Caco-2 (cell line): ENCODE data around the gene EXOC6B. TPM values are rescaled to one million over a fixed set of nuclear protein-coding genes. Genes with fewer than 3 reads are reported as not detected.
"Not testable (repeated sequence)": the region's sequence is repeated elsewhere in the genome, so short reads cannot be mapped to it uniquely, and the experiment has no call there.

Experiments used
- BruUV-seq: library from RNA; stranded (reverse); fragments of 400-500 nt; replicated peaks from 2 replicates; lab custom pipeline; 2021; lab: Mats Ljungman, UMichigan
- CTCF ChIA-PET: fragments of 300-600 bp; sonication (Branson Sonifier 250); formaldehyde crosslinking; loops from one replicate; lab custom pipeline; 2022; ENCODE audit warnings: antibody characterized with exemption; lab: Charles Lee
- POLR2A ChIA-PET: fragments of 300-600 bp; sonication (Branson Sonifier 250); formaldehyde crosslinking; loops from one replicate; lab custom pipeline; 2022; ENCODE audit warnings: antibody characterized with exemption; lab: Charles Lee
- DNase-seq, 2 experiments: peaks; one replicate each; pipeline versions ENCODE4 v3.0.0 to v3.0.0-alpha.2; 2020 to 2022
- H3K27me3 ChIP-seq: replicated peaks from 2 replicates; pipeline ENCODE4 v1.6.0; 2011; ENCODE audit warnings: low read length; ENCODE audit not compliant: control insufficient read depth, insufficient read depth
- H3K36me3 ChIP-seq: 2 replicates; pipeline ENCODE4 v1.5.1; 2011; ENCODE audit warnings: low read length; ENCODE audit not compliant: control insufficient read depth, insufficient read depth
- H3K4me1 ChIP-seq: fragments of 250-450 bp; sonication (Bioruptor Pico); 2 replicates; pipeline ENCODE4 v1.5.1; 2020; ENCODE audit warnings: mild to moderate bottlenecking
- H3K4me3 ChIP-seq: 2 replicates; pipeline ENCODE4 v1.5.1; 2011; ENCODE audit warnings: low read depth, mild to moderate bottlenecking, control low read depth, low read length
- H3K9me3 ChIP-seq: fragments of 250-450 bp; sonication (Bioruptor Pico); 2 replicates; pipeline ENCODE4 v1.5.1; 2020; ENCODE audit warnings: mild to moderate bottlenecking, moderate library complexity
- H3K27ac Mint-ChIP-seq: one replicate; pipeline ENCODE4 v1.8.0; 2022; ENCODE audit warnings: mixed read lengths; ENCODE audit not compliant: unreplicated experiment
- H3K27me3 Mint-ChIP-seq: one replicate; pipeline ENCODE4 v1.8.0; 2022; ENCODE audit warnings: mixed read lengths; ENCODE audit not compliant: insufficient read depth, unreplicated experiment
- H3K36me3 Mint-ChIP-seq: one replicate; pipeline ENCODE4 v1.8.0; 2022; ENCODE audit warnings: mild to moderate bottlenecking, mixed read lengths; ENCODE audit not compliant: insufficient read depth, unreplicated experiment
- H3K4me1 Mint-ChIP-seq: one replicate; pipeline ENCODE4 v1.8.0; 2022; ENCODE audit warnings: low read depth, mixed read lengths; ENCODE audit not compliant: unreplicated experiment
- H3K4me3 Mint-ChIP-seq: one replicate; pipeline ENCODE4 v1.8.0; 2022; ENCODE audit warnings: mild to moderate bottlenecking, moderate library complexity, mixed read lengths; ENCODE audit not compliant: unreplicated experiment
- H3K9me3 Mint-ChIP-seq: one replicate; pipeline ENCODE4 v1.8.0; 2022; ENCODE audit warnings: mixed read lengths; ENCODE audit not compliant: unreplicated experiment
- CTCF ChIP-seq, 2 experiments: fragments of 200-600 bp in 1 of 2; IDR thresholded peaks; 1 replicate in 1 of 2; 2 replicates in 1 of 2; pipeline versions ENCODE4 v1.5.1 to v1.8.0; 2011 to 2022; ENCODE audit warnings: antibody characterized with exemption in 1 of 2, control low read depth in 1 of 2, inconsistent platforms in 1 of 2, low read depth in 1 of 2, low read length in 1 of 2, mild to moderate bottlenecking in 1 of 2, moderate library complexity in 1 of 2; ENCODE audit not compliant: insufficient read depth in 1 of 2, severe bottlenecking in 1 of 2, unreplicated experiment in 1 of 2
- intact Hi-C: fragments of 100-400 bp; cut with micrococcal nuclease; formaldehyde crosslinking; loops from one replicate; pipeline ENCODE4 v1.10.0; 2022; ENCODE audit not compliant: unreplicated experiment
- total RNA-seq: library from RNA; stranded (reverse); gene quantifications from 2 replicates; pipeline ENCODE4 v1.2.3, GENCODE V29; 2022

Gene EXOC6B
- total RNA-seq, 1 experiment from 2014 or later = 36.1 TPM

- Mint-ChIP-seq H3K27ac (peak overlapping the region; percentile 1), H3K36me3 (no peaks in the 10 kb centered on the region), H3K27me3 (no peaks in the 10 kb centered on the region), H3K9me3 (no peaks in the 10 kb centered on the region), H3K4me3 (no peak overlapping the region), H3K4me1 (peaks cover 16% of the 10 kb centered on the region)
- no peaks in the 10 kb centered on the region for H3K27me3 ChIP-seq
- no peaks in the 10 kb centered on the region for H3K36me3 ChIP-seq
- POLR2A ChIA-PET = no interaction called here
- peaks cover 20% of the 10 kb centered on the region for H3K4me1 ChIP-seq
- intact Hi-C loops = no loop called here
- TF ChIP-seq CTCF (IDR thresholded peaks at IDR 0.05; ENCODE audit: insufficient read depth in 1 of 2, low read depth in 1 of 2, low read length in 1 of 2, severe bottlenecking in 1 of 2, unreplicated experiment in 1 of 2) = no peak
- no peak overlapping the region for H3K4me3 ChIP-seq
- CTCF ChIA-PET = interaction anchor here (0.6 kb wide), 1 partner anchor 412 kb away, joined by 3 read pairs; no protein-coding TSS in a partner anchor
- no peak for DNase-seq
- H3K9me3 ChIP-seq = no peaks in the 10 kb centered on the region
- no TSS peak for BruUV-seq
Measured at GRCh38 chr2:72562451-72563153, 263.2 kb downstream of the EXOC6B start.

- Histone ChIP-seq H3K4me1 (peaks cover 20% of the 10 kb centered on the region), H3K36me3 (no peaks in the 10 kb centered on the region), H3K9me3 (no peaks in the 10 kb centered on the region), H3K27me3 (no peaks in the 10 kb centered on the region), H3K4me3 (no peak overlapping the region)
- Mint-ChIP-seq H3K9me3 (no peaks in the 10 kb centered on the region), H3K27ac (peak overlapping the region; percentile 1), H3K4me1 (peaks cover 16% of the 10 kb centered on the region), H3K36me3 (peaks cover 6% of the 10 kb centered on the region), H3K27me3 (no peaks in the 10 kb centered on the region), H3K4me3 (no peak overlapping the region)
- no TSS peak for BruUV-seq
- no peak for DNase-seq
- ChIA-PET CTCF (interaction anchor here (0.6 kb wide), 1 partner anchor 411 kb away, joined by 3 read pairs; no protein-coding TSS in a partner anchor), POLR2A (no interaction called here)
- no peak for TF ChIP-seq CTCF (IDR thresholded peaks at IDR 0.05; ENCODE audit: insufficient read depth in 1 of 2, low read depth in 1 of 2, low read length in 1 of 2, severe bottlenecking in 1 of 2, unreplicated experiment in 1 of 2)
- intact Hi-C loops = no loop called here
Measured at GRCh38 chr2:72561621-72562318, 264.1 kb downstream of the EXOC6B start.

DNA sequence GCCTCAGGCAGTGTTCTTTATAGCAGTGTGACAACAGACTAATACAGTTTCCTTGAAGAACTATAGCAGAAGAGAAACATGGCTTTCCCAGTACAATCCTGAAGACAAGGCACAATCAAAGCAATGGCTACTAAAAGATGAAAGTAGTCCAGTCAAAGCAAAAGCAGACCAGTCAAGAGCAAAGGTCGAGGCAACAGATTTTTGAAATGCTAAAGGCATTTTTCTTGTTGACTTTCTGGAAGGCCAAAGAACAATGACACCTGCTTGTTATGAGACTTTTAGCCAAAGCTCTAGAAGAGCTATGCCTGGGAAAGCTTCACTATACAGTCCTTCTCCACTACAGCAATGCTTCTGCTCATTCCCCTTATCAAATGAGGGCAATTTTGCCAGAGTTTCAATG is 269.9 kb downstream of the EXOC6B start:
- no peaks in the 10 kb centered on the region; the same call in none of the 2 replicates for H3K4me1 ChIP-seq
- Mint-ChIP-seq H3K27ac (no peak overlapping the region), H3K27me3 (no peaks in the 10 kb centered on the region), H3K4me3 (no peak overlapping the region), H3K4me1 (no peaks in the 10 kb centered on the region), H3K9me3 (no peaks in the 10 kb centered on the region), H3K36me3 (peaks cover 17% of the 10 kb centered on the region)
- H3K27me3 ChIP-seq = no peaks in the 10 kb centered on the region
- peak; percentile 27 to 53 for DNase-seq
- TF ChIP-seq CTCF (IDR thresholded peaks at IDR 0.05; ENCODE audit: insufficient read depth in 1 of 2, low read depth in 1 of 2, low read length in 1 of 2, severe bottlenecking in 1 of 2, unreplicated experiment in 1 of 2) = no peak
- POLR2A ChIA-PET = no interaction called here
- no peaks in the 10 kb centered on the region for H3K9me3 ChIP-seq
- CTCF ChIA-PET = no interaction called here
- no peak overlapping the region for H3K4me3 ChIP-seq
- no TSS peak for BruUV-seq
- intact Hi-C loops = loop anchor here (1.0 kb wide), 1 partner anchor 8 kb away; no protein-coding TSS in a partner anchor
- H3K36me3 ChIP-seq = no peaks in the 10 kb centered on the region

GRCh38 chr2:72555363-72555762 is 270.5 kb downstream of the EXOC6B start:
- DNase-seq, H3K27me3 ChIP-seq, H3K4me3 ChIP-seq, H3K4me1 ChIP-seq, intact Hi-C loops, H3K4me3 Mint-ChIP-seq, H3K27ac Mint-ChIP-seq, POLR2A ChIA-PET, H3K9me3 Mint-ChIP-seq, H3K4me1 Mint-ChIP-seq, CTCF ChIA-PET, H3K9me3 ChIP-seq, H3K36me3 ChIP-seq, H3K27me3 Mint-ChIP-seq, BruUV-seq: not testable (repeated sequence)
- peaks cover 17% of the 10 kb centered on the region for H3K36me3 Mint-ChIP-seq
